ENCODE data around the gene BCL2. TPM values are rescaled to one million over a fixed set of nuclear protein-coding genes. Genes with fewer than 3 reads are reported as not detected.

BCL2 gene
- total RNA-seq, 1 donor from 2014 or later, result 18.7 TPM

DNA sequence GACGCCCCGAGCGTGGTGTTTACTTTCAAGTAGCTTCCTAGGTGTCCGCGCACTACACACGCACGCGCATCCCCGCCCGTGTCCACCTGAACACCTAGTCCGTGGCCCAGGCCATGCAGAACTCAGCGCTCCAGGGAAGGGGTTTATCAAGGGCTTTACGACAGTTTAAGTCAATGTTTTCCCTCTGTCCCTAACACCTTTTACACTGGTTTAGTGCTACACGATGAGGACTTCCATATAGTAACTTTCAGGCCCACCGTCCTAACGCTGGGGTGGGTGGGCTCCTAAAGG is 1.4 kb upstream of the BCL2 start:
- Histone ChIP-seq H3K9me3 (no peaks in the 10 kb centered on the region), H3K4me3 (peak overlapping the region; percentile 63 to 84), H3K27ac (peak overlapping the region; percentile 91), H3K4me1 (peaks cover 28% of the 10 kb centered on the region), H3K36me3 (no peaks in the 10 kb centered on the region), H3K27me3 (no peaks in the 10 kb centered on the region)
- no peak for TF ChIP-seq POLR2A (IDR thresholded peaks at IDR 0.05)
- TF ChIP-seq, protein P1, sequence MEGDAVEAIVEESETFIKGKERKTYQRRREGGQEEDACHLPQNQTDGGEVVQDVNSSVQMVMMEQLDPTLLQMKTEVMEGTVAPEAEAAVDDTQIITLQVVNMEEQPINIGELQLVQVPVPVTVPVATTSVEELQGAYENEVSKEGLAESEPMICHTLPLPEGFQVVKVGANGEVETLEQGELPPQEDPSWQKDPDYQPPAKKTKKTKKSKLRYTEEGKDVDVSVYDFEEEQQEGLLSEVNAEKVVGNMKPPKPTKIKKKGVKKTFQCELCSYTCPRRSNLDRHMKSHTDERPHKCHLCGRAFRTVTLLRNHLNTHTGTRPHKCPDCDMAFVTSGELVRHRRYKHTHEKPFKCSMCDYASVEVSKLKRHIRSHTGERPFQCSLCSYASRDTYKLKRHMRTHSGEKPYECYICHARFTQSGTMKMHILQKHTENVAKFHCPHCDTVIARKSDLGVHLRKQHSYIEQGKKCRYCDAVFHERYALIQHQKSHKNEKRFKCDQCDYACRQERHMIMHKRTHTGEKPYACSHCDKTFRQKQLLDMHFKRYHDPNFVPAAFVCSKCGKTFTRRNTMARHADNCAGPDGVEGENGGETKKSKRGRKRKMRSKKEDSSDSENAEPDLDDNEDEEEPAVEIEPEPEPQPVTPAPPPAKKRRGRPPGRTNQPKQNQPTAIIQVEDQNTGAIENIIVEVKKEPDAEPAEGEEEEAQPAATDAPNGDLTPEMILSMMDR (IDR thresholded peaks at IDR 0.05), result no peak
- TF ChIP-seq POLR2AphosphoS5 (IDR thresholded peaks at IDR 0.05; ENCODE audit: insufficient read depth in 1 of 2, low read depth in 1 of 2), result no peak
- DNase-seq (ENCODE audit: extremely low spot score in 2 of 2), result no peak
- intact Hi-C loops (cut with DNase I), result loop anchor here (5.0 kb wide), 1 partner anchor 294 kb away; no protein-coding TSS in a partner anchor

DNA sequence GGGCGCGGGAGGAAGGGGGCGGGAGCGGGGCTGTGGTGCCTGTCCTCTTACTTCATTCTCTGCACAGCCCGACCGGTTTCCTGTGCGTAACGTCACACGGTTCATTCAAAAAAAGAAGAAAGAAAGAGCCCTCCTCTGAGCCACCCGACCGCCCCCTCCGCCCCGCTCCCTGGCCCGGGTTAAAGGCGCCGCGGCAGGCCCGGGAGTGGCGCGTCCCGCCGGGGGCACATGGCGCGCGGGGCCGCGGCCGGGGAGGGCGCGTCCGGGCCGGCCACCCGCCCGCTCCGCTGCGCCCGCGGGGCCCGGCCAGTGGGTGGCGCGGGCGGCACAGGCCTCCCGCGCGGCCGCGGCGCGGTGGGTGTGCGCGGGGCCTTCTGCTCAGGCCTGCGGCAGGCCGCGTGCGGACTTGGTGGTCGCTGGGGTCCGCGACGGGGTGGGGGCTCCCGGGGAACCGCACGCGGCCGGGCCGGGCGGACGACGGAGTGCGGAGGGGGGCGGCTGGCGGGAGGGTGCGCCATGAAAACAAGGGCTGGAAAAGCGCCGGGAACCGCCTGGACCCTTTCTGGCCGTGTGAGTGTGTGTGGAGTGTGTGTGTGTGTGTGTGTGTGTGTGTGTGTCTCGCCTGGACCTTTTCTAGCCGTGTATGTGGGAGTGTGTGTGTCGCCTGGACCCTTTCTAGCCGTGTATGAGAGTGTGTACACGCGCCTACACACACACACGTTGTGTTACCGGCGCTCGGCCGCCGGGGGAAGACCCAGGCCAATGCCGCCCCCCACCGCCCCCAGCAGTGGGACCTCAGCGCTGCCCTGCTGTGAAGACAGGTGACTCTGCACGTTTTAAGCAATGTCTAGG is 780 bp upstream of the BCL2 start:
- peak overlapping the region; percentile 91 for H3K27ac ChIP-seq
- H3K4me1 ChIP-seq, result peaks cover 28% of the 10 kb centered on the region
- H3K4me3 ChIP-seq, result peak overlapping the region; percentile 63 to 84
- no peak for DNase-seq (ENCODE audit: extremely low spot score in 2 of 2)
- no peaks in the 10 kb centered on the region for H3K36me3 ChIP-seq
- intact Hi-C loops (cut with DNase I), result loop anchor here (5.0 kb wide), 1 partner anchor 293 kb away; no protein-coding TSS in a partner anchor
- TF ChIP-seq POLR2A (IDR thresholded peaks at IDR 0.05) (no peak), POLR2AphosphoS5 (IDR thresholded peaks at IDR 0.05; ENCODE audit: insufficient read depth in 1 of 2, low read depth in 1 of 2) (no peak)
- TF ChIP-seq, protein P1 (IDR thresholded peaks at IDR 0.05), result no peak
- no peaks in the 10 kb centered on the region for H3K27me3 ChIP-seq
- H3K9me3 ChIP-seq, result no peaks in the 10 kb centered on the region

DNA sequence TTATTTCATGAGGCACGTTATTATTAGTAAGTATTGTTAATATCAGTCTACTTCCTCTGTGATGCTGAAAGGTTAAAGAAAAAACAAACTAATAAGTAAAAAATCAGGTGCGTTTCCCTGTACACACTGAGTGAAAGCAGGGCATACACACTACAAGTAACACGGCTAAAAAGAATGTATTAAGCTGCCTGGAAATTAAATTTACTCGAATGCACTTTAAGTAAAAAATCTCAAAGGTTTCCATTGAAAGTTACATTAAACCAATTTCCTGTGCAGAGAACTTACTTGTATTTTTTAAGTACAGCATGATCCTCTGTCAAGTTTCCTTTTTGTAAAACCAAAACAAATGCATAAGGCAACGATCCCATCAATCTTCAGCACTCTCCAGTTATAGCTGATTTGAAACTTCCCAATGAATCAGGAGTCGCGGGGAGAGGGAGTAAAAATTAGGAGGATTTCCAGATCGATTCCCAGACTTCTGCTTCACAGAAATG is 633 bp downstream of the BCL2 start:
- Histone ChIP-seq H3K36me3 (no peaks in the 10 kb centered on the region), H3K9me3 (no peaks in the 10 kb centered on the region), H3K27ac (peak overlapping the region; percentile 93), H3K4me3 (peak overlapping the region; percentile 63 to 84), H3K27me3 (no peaks in the 10 kb centered on the region), H3K4me1 (peaks cover 40% of the 10 kb centered on the region)
- TF ChIP-seq, protein P1 (IDR thresholded peaks at IDR 0.05), result no peak
- TF ChIP-seq POLR2AphosphoS5 (IDR thresholded peaks at IDR 0.05; ENCODE audit: insufficient read depth in 1 of 2, low read depth in 1 of 2), result no peak
- no peak for TF ChIP-seq POLR2A (IDR thresholded peaks at IDR 0.05)
- intact Hi-C loops (cut with DNase I), result loop anchor here (5.0 to 10.0 kb wide), 2 partner anchors 54 to 82 kb away; no protein-coding TSS in a partner anchor
- DNase-seq (ENCODE audit: extremely low spot score in 2 of 2), result no peak

DNA sequence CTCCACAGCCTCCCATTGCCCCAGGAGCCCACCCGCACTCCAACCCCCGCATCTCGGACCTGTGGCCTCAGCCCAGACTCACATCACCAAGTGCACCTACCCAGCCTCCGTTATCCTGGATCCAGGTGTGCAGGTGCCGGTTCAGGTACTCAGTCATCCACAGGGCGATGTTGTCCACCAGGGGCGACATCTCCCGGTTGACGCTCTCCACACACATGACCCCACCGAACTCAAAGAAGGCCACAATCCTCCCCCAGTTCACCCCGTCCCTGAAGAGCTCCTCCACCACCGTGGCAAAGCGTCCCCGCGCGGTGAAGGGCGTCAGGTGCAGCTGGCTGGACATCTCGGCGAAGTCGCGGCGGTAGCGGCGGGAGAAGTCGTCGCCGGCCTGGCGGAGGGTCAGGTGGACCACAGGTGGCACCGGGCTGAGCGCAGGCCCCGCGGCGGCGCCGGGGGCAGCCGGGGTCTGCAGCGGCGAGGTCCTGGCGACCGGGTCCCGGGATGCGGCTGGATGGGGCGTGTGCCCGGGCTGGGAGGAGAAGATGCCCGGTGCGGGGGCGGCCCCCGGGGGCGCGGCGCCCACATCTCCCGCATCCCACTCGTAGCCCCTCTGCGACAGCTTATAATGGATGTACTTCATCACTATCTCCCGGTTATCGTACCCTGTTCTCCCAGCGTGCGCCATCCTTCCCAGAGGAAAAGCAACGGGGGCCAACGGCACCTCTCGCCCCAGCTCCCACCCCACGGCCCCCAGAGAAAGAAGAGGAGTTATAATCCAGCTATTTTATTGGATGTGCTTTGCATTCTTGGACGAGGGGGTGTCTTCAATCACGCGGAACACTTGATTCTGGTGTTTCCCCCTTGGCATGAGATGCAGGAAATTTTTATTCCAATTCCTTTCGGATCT is 1.3 kb downstream of the BCL2 start:
- H3K4me1 ChIP-seq, result peaks cover 46% of the 10 kb centered on the region
- TF ChIP-seq POLR2AphosphoS5 (IDR thresholded peaks at IDR 0.05; ENCODE audit: insufficient read depth in 1 of 2, low read depth in 1 of 2) (peak in 1 of 2 donors; percentile 54), POLR2A (IDR thresholded peaks at IDR 0.05) (no peak)
- TF ChIP-seq, protein P1 (IDR thresholded peaks at IDR 0.05), result peak; percentile 50 to 78 (median 67)
- no peaks in the 10 kb centered on the region for H3K36me3 ChIP-seq
- no peak for DNase-seq (ENCODE audit: extremely low spot score in 2 of 2)
- H3K27me3 ChIP-seq, result no peaks in the 10 kb centered on the region
- intact Hi-C loops (cut with DNase I), result loop anchor here (5.0 to 10.0 kb wide), 2 partner anchors 53 to 81 kb away; no protein-coding TSS in a partner anchor
- H3K9me3 ChIP-seq, result no peaks in the 10 kb centered on the region
- H3K27ac ChIP-seq, result peak overlapping the region; percentile 93
- peak overlapping the region; percentile 63 to 84 for H3K4me3 ChIP-seq
